GM19023 (cell line): ENCODE results near the gene SLC6A8.
"Not testable (repeated sequence)": the region's sequence is repeated elsewhere in the genome, so short reads cannot be mapped to it uniquely, and the experiment has no call there.

Experiments used
- ATAC-seq: cut with Tn5 transposase; IDR thresholded peaks from one replicate; pipeline ENCODE4 v1.9.1; 2021; ENCODE audit warnings: mild to moderate bottlenecking, moderate library complexity; ENCODE audit not compliant: unreplicated experiment

Gene SLC6A8

DNA sequence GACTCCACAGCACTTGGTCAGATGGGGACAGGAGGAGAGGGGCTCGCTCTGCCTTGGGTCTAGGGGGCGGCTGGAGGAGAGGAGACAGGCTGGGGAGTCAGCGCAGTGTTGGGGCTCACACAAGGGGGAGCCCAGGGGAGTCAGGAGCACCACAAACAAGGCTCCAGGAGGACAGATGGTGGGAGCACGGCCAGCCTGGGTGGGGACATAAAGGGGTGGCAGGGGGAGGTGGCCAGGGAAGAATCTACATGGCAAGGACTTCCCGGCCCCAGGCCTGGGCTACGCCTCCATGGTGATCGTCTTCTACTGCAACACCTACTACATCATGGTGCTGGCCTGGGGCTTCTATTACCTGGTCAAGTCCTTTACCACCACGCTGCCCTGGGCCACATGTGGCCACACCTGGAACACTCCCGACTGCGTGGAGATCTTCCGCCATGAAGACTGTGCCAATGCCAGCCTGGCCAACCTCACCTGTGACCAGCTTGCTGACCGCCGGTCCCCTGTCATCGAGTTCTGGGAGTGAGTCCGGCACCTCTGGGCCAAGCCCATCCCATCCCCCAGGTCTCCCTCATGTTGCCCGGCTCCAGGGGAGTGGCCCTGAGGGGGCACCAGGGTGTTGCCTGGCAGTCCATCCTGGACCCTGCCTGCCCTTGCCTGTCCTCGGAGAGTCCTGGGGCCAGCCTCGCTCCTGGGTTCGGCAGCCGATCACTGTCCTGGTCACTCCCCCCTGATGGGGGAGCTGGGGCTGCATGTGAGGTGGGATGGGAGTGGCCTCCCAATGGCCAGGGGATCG, 3.5 kb downstream of the SLC6A8 start:
- ATAC-seq = not testable (repeated sequence)

DNA sequence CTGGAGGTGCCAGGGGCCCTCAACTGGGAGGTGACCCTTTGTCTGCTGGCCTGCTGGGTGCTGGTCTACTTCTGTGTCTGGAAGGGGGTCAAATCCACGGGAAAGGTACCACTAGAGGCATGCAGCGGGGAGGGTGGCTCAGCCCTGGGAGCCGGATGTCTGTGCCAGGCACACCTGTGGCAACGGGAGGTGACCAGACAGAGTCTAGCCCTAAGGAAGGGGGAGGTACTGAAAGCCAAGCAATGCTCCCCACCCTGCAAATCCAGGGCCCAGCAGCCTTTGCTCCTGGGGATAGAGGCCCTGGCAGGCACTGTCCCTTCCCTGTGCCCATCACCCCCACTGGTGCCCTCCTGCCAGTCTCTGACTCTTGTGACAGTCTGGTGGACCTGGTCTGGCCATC, 4.3 kb downstream of the SLC6A8 start:
- no peak for ATAC-seq

DNA sequence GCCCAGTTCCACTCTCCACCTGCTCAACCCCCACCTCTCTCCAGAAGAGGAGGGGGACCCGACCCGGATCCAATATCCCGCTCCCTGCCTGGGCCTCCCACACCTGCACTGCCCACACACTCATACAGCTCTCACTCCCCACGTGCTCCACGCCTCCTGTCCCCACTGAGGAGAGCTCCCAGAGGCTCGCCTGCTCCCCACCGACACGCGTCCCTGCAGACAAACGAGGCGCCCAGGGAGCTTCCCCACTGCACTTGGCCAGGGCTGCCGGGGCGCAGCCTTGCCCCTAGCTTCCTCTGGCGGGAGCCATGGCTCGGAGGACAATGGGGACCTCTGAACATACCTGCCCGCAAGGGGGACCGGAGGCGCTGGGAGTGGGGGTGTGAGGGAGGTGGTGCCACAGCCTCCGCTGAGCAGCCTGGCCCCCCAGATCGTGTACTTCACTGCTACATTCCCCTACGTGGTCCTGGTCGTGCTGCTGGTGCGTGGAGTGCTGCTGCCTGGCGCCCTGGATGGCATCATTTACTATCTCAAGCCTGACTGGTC, 5.0 kb downstream of the SLC6A8 start:
- ATAC-seq = no peak

DNA sequence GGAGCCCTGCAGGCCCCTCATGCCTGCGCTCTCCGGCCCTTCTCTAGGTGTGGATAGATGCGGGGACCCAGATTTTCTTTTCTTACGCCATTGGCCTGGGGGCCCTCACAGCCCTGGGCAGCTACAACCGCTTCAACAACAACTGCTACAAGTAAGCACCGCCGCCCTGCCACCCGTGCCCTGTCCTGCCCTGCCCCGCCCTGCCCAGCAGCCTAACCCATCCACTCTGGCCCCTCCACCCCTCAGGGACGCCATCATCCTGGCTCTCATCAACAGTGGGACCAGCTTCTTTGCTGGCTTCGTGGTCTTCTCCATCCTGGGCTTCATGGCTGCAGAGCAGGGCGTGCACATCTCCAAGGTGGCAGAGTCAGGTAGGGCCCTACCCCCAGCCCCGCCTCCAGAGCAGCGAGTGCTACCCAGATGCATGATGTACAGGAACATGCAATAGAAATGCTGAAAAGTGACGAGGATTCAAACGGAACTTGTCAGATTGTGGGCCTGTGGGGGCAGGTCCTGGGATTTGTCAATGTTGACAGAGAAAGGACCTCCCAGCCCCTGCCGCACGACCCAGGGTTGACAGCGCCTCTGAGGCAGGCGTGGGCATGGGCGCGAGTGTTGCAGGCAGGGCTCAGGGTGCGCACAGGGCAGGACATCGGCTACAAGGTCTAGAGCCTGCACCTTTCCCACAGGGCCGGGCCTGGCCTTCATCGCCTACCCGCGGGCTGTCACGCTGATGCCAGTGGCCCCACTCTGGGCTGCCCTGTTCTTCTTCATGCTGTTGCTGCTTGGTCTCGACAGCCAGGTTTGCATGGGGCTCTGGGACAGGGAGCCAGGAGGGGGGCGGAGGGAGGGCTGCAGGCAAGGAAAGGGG, 5.7 kb downstream of the SLC6A8 start:
- no peak for ATAC-seq

DNA sequence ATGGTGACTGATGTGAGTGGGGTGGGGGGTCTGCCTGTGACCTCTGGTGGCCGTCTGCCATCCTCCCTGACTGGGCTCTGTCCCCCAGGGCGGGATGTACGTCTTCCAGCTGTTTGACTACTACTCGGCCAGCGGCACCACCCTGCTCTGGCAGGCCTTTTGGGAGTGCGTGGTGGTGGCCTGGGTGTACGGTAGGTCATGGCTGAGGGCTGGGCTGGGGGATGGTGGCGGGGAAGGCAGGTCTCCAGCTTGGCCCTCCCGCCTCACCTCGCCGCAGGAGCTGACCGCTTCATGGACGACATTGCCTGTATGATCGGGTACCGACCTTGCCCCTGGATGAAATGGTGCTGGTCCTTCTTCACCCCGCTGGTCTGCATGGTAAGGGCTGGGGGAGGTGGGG, 6.5 kb downstream of the SLC6A8 start:
- ATAC-seq = not testable (repeated sequence)

DNA sequence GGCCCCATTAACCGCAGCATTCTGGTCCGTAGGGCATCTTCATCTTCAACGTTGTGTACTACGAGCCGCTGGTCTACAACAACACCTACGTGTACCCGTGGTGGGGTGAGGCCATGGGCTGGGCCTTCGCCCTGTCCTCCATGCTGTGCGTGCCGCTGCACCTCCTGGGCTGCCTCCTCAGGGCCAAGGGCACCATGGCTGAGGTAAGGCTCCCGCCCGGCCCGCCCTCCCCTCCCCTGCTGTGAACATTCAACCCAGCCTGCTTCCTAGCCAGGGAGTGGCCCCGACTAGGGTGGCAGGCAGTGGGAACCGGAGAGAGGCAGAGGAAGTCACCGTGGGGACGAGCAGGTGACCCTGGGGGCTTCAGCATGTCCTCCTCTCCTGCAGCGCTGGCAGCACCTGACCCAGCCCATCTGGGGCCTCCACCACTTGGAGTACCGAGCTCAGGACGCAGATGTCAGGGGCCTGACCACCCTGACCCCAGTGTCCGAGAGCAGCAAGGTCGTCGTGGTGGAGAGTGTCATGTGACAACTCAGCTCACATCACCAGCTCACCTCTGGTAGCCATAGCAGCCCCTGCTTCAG, 7.1 kb downstream of the SLC6A8 start:
- ATAC-seq = no peak

DNA sequence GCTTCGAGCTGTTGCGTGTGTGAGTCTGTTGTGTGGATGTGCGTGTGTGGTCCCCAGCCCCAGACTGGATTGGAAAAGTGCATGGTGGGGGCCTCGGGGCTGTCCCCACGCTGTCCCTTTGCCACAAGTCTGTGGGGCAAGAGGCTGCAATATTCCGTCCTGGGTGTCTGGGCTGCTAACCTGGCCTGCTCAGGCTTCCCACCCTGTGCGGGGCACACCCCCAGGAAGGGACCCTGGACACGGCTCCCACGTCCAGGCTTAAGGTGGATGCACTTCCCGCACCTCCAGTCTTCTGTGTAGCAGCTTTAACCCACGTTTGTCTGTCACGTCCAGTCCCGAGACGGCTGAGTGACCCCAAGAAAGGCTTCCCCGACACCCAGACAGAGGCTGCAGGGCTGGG, 8.4 kb downstream of the SLC6A8 start:
- ATAC-seq = no peak

DNA sequence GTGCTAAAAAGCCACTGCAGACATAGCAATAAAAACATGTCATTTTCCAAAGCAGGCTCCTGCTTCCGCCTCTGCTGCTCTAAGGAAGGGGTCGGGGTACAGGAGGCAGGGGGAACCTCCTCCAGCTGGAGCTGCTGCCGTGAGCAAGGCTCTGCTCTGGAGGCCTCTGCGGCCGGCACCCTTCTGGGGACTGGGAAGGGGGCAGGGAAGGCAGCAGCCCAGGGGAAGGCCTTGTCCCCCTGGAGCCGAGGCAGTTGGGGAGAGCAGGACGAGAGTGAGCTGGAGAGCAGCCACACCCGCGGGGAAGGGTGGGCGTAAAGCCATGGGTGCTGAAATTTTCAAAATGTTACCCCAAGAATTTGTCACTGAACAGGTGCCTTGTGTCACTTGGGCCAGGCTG, 8.8 kb downstream of the SLC6A8 start:
- not testable (repeated sequence) for ATAC-seq

DNA sequence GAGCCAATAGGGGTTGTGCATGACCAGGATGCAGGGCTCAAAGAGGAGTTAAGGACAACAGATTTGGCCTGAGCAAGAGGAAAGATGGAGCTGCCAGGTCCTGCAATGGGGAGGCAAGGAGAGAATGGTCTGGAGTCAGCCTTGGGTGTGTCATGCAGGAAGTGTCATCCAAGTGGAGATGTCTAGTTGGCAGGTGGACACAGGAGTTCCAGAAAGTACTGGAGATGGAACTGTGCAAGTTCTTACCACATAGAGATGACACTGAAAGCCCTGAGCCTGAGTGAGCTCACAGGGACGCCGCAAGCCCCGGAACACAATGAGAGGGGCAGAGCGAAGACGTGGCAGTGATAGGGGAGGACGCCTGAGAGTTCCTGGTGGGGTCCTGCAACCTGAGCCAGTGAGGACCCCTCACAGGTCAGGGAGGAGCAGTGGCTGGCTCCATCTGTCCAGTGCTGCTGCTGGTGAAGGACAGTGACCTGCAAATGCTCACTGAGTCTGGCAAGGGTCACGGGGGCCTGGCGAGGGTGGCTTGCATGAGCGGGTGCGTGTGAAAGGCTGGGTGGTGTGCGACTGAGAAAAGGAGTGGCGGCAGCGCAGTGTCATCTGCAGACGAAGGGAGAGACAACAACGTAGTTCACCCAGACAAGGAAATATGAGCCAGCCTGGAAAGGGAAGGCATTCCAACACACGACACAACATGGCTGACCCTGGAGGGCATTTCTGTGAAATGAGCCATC, 9.4 kb downstream of the SLC6A8 start:
- ATAC-seq = not testable (repeated sequence)

DNA sequence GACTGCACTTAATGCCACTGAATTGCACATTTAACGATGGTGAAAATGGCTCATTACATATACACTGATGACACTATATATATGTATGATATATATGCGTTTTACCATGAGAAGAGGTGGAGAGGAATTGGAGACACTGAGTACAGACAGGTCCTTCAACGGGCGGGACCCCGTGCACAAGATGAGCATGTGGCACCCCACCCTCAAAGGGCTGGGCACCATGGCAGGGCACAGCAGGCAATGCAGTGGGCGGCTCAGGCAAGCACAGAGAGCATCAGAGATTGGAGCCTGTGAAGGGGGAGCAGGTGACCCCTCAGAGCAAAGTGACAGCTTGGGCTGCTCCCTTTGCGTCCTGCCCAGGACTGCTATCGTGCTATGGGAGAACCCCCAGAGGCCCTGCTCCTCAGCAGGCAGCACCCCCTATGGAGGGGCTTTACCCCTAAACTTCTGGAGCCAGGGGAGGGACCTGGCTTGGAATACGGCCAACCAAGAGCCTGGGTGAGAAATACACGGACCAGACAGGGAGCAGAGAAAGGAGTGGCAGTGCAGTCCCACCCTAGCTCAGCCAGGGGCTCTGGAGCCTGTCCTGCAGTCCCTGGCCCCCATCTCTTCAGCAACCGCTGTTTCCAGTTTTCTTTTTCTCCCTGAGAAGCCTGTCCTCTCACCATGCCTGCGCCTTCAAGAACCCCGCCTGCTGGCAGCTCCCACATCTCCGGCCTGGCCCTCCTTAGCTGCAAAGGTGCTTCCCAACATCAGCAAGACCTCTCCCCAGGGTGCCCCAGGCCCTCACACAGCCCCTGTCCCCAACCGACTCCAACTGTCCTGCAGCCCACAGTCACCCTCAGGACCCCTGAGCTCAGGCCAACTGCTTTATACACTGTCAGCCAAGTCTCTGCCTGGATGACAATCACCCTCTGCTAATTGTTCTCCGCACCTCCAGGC, 10.5 kb downstream of the SLC6A8 start:
- no peak for ATAC-seq

DNA sequence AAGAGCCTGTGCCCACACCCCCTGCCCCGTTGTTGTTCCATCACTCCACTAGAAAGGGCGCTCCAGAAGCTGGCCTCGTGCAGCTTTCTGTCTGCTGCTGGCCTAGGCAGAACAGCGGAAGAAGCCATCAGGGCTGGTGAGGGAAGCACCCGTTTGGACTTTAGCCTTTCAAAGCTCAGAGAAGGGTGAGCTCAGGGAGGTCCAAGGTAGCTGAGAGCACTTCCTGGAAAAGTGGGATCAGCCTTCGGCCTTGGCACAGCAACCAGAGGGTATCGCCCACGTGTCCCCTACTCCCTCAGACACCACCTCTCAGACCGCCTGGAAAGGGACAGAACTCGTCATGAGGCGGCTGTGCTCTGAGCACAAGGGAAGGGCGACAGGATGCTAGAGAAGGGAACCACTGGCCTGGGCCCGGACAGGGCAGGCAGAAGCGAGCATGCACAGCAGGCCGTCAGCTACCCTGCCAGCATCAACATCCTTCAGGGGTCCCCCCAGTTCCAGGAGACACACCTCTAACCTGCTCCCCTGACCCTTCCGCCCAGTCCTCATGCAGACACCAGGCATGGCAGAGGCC, 11.6 kb downstream of the SLC6A8 start:
- ATAC-seq = not testable (repeated sequence)

DNA sequence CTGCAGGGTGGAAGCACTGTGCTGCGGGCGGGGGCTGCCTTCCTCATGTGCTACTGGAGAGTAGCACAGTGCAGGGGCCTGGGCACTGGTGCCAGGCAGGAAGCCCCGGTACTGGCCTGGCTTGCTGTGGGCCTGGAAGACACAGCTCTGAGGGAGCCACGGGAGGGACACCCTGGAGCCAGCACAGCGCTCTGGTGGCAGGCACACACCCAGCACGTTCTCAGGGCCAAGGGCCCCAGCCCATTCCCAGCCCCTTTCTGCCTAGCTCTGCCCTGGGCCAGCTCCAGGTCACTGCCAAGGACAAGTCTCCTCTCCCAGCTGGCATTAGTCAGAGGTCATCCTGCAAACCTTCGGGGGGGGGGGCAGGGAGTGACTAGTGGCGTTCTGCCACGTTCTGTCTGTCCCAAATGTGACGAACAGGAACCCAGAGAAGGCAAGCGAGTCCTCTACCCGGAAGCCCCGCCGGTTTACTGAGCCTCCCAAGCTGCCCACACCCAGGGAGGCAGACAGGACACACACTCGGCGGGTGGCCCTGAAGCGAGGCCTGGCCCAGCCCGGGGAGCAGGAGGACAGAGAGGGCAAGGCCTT, 12.2 kb downstream of the SLC6A8 start:
- ATAC-seq = not testable (repeated sequence)

DNA sequence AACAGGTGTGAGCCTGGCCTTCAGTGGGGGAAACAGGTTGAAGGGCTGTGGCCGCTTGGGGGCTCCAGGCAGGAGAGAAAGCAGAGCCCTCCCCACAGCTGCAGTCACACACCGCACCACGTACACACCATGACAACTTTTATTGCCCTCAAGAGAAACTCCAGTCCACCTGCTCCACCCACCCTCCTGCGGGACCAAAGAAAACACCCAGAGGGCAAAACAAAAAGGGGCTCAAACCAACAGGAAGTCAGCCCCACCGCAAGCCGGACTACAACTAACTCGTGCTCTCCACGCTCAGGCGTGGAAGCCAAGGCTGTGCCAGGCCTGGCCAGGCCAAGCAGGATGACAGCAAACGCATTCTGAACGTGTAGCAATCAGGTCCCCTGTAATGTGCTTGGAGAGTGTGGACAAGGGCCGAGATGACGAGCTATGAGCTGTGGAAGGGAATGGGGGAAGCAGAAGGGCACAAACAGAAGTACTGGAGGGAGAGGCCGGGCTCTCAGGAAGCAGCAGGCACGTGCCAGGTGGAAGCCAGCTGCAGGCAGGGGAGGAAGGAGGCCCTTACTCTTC, 12.7 kb downstream of the SLC6A8 start:
- no peak for ATAC-seq

DNA sequence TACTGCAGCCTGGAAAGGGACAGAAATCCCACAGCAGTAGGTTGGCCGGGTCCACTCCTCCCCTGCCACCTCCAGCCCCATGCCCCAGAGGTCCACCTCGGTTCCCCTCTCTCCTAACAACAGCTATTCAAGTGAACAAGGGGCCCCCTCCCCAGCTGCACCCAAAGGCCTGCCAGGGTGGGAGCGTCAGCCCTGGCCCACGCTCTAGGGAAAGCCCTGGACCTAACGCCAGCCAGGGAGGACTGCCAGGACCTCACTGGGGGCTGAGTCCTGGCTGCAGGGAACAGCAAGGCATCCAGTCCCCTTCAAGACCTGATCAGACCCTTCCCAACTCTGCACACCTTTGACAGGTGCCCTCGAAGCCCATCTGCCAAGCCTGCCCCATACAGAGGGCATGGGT, 13.2 kb downstream of the SLC6A8 start:
- ATAC-seq = no peak

DNA sequence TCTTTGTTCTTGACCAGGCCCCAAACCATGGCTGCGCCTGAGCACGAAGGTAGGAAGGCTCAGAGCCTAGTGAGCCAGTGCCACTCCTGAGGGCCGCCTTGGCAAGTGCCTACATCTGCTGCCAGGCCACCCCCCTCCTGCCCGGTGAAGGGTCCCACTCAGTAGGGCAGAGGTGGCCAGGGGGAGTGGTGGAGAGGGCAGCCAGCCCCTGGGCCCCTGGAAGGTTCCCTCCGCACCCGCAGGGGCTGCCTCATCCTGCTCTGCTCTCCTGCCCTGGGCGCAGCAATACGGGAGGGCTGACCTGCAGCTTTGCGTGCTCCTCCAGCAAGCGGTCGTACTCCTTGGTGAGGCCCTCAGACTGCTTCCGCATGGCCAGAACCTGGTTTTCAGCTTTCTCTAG, 14.0 kb downstream of the SLC6A8 start:
- no peak for ATAC-seq

DNA sequence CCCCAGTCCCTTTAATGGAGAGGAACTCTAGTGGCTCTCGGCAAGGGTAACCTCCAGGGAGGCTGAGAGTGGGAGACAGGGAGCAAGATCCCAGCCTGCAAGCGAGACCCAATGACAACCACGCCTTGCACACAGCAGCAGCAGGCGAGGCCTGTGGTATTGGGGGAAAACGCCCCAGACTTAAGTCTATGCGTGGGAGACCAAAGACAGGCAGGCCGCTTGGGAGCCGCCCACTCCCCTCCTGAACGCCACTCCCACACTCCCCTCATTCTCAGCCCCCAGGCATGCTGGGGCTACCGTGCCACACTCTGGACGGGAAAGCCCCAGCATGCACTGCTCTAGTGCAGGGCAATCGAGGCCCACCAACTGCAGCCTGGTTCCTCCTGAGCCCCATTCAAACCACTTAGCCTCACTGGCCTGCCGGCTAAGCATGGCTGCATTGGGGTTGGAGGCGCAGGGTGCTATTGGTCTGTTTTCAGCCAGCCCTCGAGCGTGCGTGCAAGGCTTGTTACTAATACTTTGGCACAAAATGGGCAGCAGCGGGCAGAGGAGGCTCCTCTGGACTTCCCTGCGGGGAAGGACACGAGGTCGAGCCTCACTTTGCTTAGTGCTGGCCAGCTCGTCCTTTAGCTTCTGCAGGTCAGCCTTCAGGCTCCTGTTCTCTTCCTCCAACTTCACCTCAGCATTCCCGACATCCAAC, 14.8 kb downstream of the SLC6A8 start:
- no peak for ATAC-seq

DNA sequence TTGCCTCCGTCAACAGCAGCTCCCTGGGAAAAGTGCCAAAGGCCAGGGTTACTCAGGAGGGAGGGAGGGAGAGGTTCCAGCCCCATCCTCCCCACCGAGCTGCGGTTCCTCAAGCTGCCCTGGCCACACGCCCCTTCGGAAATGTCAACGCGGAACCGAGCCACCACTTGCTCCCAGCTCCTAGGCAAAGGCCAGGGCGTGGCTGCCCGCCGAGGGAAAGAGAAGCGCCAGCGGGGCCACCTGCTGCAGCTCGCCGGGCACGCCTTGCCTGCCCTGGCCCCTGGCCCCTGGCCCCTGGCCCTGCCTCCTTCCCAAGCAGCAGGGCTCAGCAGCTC, 15.3 kb downstream of the SLC6A8 start:
- no peak for ATAC-seq

DNA sequence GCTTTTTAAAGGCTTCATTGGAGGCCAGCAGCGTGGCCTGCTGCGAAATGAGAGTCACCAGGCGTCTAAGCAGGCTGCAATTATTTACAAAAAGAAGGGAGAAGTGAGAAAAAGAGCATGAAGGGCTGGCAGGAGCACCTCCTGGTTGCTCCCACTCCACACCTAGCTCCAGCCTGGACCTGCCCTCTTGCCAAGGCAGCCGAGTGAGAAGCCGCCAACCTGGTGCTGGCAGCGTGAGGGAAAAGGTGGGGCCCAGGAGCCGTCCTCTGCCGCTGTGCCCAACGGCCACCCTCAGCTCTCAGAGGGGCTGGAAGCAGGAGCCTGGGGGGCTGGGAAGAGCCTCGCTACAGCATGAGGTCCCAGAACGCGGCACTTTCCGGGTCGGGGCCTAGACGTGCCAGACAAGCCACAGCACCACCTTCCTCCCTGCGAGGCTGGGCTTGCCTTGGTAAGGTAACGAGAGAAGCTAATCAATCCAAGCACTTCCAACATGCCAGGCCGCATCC, 16.3 kb downstream of the SLC6A8 start:
- ATAC-seq = no peak
